ENCODE data around the gene PRDM15. TPM values are rescaled to one million over a fixed set of nuclear protein-coding genes. Genes with fewer than 3 reads are reported as not detected.

Gene PRDM15
- total RNA-seq, 1 donor from 2014 or later, result 4.9 TPM

DNA sequence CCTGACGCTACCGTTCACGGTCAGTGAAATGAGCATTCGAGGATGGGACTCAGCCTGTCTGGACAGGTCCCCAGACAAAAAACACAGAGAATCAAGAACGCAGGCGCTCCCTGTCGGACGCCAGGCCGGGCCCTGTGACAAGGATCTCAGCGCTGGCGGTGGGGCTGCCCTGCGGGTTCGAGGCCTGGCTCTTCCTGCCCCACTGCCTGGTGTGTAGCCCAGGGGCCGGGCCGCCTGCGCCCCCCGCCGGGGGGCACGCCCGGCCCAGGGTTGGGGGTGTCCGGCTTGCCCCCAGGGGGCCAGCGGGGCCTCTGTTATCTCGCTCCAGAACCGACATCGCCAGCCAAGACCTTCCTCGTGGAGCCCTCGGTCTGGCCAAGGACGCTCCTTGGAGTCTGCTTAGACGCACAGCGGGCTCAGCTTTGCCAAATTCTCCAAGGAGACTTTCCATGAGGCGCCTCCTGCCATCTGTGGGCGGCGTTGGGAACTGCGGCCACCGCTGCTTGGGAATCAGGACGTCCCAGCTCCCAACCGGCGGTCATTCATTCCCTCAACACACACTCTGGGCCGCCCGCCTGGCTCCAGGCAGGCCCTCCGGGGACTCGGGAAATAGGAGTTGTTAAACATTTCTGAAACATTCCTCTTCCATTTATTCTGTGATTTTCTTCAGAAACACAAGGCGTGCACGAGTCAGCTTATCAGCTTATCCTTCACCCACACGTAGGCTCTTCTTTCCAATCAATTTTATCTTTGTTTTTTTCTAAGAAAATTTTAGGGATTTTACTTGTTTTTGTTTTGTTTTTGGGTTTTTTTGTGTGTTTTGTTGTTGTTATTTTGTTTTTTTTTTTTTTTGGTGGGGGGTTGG lies 101.0 kb downstream of the PRDM15 start:
- TF ChIP-seq, protein P1, sequence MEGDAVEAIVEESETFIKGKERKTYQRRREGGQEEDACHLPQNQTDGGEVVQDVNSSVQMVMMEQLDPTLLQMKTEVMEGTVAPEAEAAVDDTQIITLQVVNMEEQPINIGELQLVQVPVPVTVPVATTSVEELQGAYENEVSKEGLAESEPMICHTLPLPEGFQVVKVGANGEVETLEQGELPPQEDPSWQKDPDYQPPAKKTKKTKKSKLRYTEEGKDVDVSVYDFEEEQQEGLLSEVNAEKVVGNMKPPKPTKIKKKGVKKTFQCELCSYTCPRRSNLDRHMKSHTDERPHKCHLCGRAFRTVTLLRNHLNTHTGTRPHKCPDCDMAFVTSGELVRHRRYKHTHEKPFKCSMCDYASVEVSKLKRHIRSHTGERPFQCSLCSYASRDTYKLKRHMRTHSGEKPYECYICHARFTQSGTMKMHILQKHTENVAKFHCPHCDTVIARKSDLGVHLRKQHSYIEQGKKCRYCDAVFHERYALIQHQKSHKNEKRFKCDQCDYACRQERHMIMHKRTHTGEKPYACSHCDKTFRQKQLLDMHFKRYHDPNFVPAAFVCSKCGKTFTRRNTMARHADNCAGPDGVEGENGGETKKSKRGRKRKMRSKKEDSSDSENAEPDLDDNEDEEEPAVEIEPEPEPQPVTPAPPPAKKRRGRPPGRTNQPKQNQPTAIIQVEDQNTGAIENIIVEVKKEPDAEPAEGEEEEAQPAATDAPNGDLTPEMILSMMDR (conservative IDR thresholded peaks at IDR 0.05; ENCODE audit: low read depth, low read length), result peak; percentile 88
- H3K4me3 ChIP-seq (ENCODE audit: low read depth, low read length), result peak overlapping the region; percentile 14
- DNase-seq (ENCODE audit: low read depth), result no peak

DNA sequence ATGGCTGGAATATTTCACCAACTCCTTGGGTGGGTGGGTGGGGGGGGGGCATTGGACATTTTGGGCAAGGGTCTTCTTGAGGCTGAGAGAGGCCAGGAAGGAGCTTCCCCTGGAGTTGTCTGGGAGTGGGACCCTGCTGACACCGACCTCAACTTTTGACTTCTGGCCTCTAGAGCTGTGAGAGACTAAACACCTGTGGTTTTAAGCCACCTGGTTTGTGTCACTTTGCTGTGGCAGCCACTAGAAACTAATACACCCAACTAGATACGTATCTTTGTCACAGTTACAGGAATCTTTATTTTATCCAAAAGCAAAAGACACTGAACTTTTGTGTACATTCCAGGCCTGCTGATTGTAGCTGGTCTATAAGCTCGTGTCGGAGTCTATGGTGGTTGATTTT lies 102.4 kb downstream of the PRDM15 start:
- H3K4me3 ChIP-seq (ENCODE audit: low read depth, low read length), result no peak overlapping the region
- DNase-seq (ENCODE audit: low read depth), result no peak
- TF ChIP-seq, protein P1 (conservative IDR thresholded peaks at IDR 0.05; ENCODE audit: low read depth, low read length), result no peak

DNA sequence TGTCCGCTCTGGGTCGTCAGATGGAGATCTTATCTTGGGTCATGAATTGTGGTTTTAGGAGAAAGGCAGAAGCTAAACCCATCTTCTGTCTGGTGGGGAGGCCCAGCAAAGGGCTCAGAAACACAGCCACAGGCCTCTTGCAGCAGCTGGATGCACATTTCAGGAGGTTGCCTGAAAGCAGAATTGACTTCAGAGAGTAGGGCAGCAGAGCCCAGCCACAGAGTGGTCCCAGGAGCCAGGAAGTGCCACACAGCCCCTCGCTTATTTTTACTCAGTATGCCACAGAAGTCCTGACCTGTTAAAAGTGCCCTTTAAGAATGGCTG lies 104.0 kb downstream of the PRDM15 start:
- DNase-seq (ENCODE audit: low read depth), result no peak
- no peak overlapping the region for H3K4me3 ChIP-seq (ENCODE audit: low read depth, low read length)
- TF ChIP-seq, protein P1 (conservative IDR thresholded peaks at IDR 0.05; ENCODE audit: low read depth, low read length), result no peak

DNA sequence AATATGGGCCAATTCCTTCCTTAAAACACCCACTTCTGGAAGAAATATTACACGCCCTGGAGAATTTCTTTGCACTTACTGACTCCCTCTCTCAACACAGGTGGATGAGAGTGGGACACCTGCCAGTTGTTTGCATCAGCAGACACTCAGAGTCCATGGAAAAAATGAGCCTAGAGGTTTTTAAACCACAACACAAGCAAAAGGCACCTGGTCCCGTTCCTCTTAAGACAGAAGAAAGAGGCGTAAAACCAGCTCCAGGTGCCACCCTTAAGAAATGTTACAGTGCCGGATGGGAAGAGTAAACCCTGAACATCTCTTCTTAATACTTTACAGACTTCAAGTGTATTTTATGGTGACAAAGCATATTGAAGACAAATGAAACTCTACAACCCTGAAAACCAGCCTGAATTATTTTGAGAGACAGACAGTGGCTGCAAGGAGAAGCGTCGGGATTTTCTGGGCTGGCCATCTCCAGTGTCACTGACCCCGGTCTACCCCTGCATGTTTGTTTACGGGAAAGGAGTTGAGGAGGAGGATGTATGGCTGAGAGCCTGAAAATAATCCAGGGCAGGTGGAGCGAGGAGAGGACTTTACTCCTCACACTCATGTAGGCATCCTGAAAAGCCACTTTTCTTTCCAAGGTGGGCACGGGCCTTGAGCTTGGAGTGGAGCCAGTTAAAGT lies 104.5 kb downstream of the PRDM15 start:
- H3K4me3 ChIP-seq (ENCODE audit: low read depth, low read length), result no peak overlapping the region
- TF ChIP-seq, protein P1 (conservative IDR thresholded peaks at IDR 0.05; ENCODE audit: low read depth, low read length), result no peak
- DNase-seq (ENCODE audit: low read depth), result no peak

DNA sequence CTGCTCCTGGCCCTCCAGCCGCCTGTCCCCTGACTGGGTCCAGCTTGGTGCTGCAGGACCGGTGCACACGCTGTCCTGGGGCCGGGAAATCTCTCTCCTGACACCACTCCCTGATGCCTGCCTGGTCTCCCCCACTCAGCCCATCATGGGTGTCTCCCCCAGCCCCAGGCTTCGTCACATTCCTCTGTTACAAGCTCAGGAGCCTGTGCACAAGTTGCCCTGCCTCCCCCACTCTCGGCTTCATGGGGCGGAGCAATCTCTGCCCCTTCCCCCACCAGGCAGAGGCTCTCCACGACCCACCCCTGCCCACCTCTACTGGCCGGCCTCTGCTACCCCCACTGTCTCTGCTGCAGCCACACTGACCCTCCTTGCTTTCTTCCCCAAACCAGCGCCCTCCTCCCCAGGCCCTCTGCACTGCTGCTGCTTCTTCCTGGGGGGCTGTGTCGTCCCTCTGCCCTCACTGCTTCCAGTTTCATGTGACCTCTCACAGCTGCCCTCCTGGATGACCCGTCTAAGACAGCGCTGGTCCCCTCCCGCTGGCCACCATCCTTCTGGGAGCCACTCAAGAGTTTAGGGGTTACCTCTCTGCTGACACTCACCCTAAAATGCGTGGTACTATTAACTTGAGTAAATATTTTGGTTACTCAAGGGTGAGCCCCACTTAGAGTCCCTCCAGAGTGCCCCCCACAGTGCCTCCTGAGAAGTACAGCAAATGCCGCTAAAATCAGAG lies 106.6 kb downstream of the PRDM15 start:
- no peak overlapping the region for H3K4me3 ChIP-seq (ENCODE audit: low read depth, low read length)
- DNase-seq (ENCODE audit: low read depth), result no peak
- TF ChIP-seq, protein P1 (conservative IDR thresholded peaks at IDR 0.05; ENCODE audit: low read depth, low read length), result no peak

DNA sequence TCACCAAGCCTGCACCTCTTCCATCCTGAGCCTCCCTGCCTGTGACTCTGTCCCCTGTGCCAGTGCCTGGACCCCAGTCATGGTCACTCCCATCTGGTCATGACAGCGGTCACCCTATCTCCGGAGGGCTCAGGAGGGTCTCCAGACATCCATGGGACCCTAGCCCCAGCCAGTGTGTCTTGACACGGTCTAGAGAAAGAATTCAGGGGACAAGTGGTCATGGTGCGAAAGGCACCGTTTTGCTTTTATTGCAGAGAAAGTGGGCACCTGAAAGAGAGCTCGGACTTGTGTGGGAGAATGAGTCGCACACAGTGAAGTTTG lies 107.6 kb downstream of the PRDM15 start:
- DNase-seq (ENCODE audit: low read depth), result no peak
- TF ChIP-seq, protein P1 (conservative IDR thresholded peaks at IDR 0.05; ENCODE audit: low read depth, low read length), result no peak
- H3K4me3 ChIP-seq (ENCODE audit: low read depth, low read length), result no peak overlapping the region
